ENCODE measurements around the gene ESRP2. TPM values are rescaled to one million over a fixed set of nuclear protein-coding genes. Genes with fewer than 3 reads are reported as not detected.

Gene ESRP2
- total and polyA plus RNA-seq, 9 of the 15 experiments (the other 6 are each of a cell fraction or from before 2014, with no cell fraction given), result 0.05 to 0.15 (median 0.07) TPM; not detected in 6

DNA sequence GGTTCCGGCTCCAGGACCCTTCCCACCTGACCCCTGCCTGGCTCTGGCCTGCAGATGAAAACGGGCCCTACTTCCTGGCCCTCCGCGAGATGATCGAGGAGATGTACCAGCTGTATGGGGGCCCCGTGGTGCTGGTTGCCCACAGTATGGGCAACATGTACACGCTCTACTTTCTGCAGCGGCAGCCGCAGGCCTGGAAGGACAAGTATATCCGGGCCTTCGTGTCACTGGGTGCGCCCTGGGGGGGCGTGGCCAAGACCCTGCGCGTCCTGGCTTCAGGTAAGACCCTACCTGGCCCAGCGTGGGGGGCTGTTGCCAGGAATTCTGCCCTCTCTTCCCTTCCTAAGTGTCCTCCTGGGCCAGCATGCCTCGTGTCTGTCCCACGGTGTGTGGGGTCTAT, 19.8 kb upstream of the ESRP2 start:
- intact Hi-C loops (cut with micrococcal nuclease), result no loop called here
- TF ChIP-seq LCOR (CRISPR knock-in tag; IDR thresholded peaks at IDR 0.05), result no peak
- no peak for TF ChIP-seq ZNF583 (CRISPR knock-in tag; IDR thresholded peaks at IDR 0.05)
- no peak for TF ChIP-seq MCM2 (IDR thresholded peaks at IDR 0.05; ENCODE audit: low read depth)
- TF ChIP-seq SMARCB1 (IDR thresholded peaks at IDR 0.05; ENCODE audit: insufficient read length, low read depth), result no peak
- TF ChIP-seq KLF6 (CRISPR knock-in tag; IDR thresholded peaks at IDR 0.05; ENCODE audit: borderline replicate concordance), result no peak
- no peaks in the 10 kb centered on the region for H3K79me2 ChIP-seq (ENCODE audit: control insufficient read depth, insufficient read depth, low read length)
- ChIA-PET CTCF (ENCODE audit: low intra/inter-chr PET ratio) (no interaction called here), POLR2A (interaction anchor here (1.8 kb wide), 1 partner anchor 8 kb away, joined by 12 read pairs; the partner anchor contains the start of gene SLC7A6)
- H3K36me3 ChIP-seq (ENCODE audit: control insufficient read depth, insufficient read depth, low read length), result peaks cover 20% of the 10 kb centered on the region; the same call in 2 of the 3 replicates
- peaks cover 4% of the 10 kb centered on the region for H3K9me1 ChIP-seq (ENCODE audit: control insufficient read depth, insufficient read depth, low read length)
- H2AFZ ChIP-seq (ENCODE audit: low read depth, low read length), result no peak overlapping the region
- 0 out of 4 replicates have a peak overlapping the region, but pooled peaks of 1 of the 2 experiments have one; percentile 38 for H3K9ac ChIP-seq (ENCODE audit: insufficient read depth in 1 of 2, low read depth in 2 of 2, low read length in 2 of 2)
- no peak overlapping the region for H3K27ac ChIP-seq (ENCODE audit: extremely low read depth, low read depth, low read length)
- peaks cover 0 to 3% of the 10 kb centered on the region in 2 experiments; a peak in 1 of 5 replicates for H3K4me1 ChIP-seq (replicated peaks in 1 of 2; ENCODE audit: control insufficient read depth in 2 of 2, insufficient read depth in 2 of 2, low read length in 2 of 2)
- ATAC-seq (no peak), DNase-seq (ENCODE audit: extremely low read depth in 1 of 4, low spot score in 3 of 4) (no peak), FAIRE-seq (no peak)
- no TSS peak for BruUV-seq (replicated peaks)
- WGBS (ENCODE audit: insufficient coverage, low coverage, missing lambda C conversion rate), result 90% methylated on average over 15 of the region's 18 CpGs
- H3K27me3 ChIP-seq (ENCODE audit: control insufficient read depth in 2 of 2, insufficient read depth in 2 of 2, low read length in 2 of 2), result no peaks in the 10 kb centered on the region
- in situ Hi-C loops (cut with MboI), result no loop called here
- H3K4me2 ChIP-seq (ENCODE audit: insufficient read depth, low read length), result no peak overlapping the region
- H3K4me3 ChIP-seq, result no peak overlapping the region
- no peaks in the 10 kb centered on the region for H3K9me3 ChIP-seq (replicated peaks; ENCODE audit: control insufficient read depth, insufficient read depth, low read depth, low read length)
- 0 out of 2 replicates have a peak, but pooled peaks cover 3% of the 10 kb centered on the region for H4K20me1 ChIP-seq (replicated peaks; ENCODE audit: control insufficient read depth, insufficient read depth, low read length)

DNA sequence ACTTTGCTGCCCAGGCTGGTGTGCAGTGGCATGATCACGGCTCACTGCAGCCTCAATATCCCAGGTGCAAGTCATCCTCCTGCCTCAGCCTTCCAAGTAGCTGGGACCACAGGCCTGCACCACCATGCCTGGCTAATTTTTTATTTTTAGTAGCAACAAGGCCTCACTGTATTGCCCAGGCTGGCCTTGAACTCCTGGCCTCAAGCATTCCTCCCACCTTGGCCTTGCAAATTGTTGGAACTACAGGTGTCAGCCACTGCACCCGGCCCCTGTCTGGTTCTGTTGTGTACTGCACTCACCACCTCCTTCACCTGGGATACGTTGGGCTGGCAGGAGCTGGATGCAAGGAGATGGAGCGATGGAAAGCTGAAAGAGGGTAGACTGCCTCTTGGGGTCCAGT, 17.8 kb upstream of the ESRP2 start:
- ChIA-PET CTCF (ENCODE audit: low intra/inter-chr PET ratio) (no interaction called here), POLR2A (no interaction called here)
- Histone ChIP-seq H3K27me3 (ENCODE audit: control insufficient read depth in 2 of 2, insufficient read depth in 2 of 2, low read length in 2 of 2) (no peaks in the 10 kb centered on the region), H3K9me3 (replicated peaks; ENCODE audit: control insufficient read depth, insufficient read depth, low read depth, low read length) (no peaks in the 10 kb centered on the region), H3K36me3 (ENCODE audit: control insufficient read depth, insufficient read depth, low read length) (peaks cover 10% of the 10 kb centered on the region; the same call in 1 of the 3 replicates), H3K9ac (ENCODE audit: insufficient read depth in 1 of 2, low read depth in 2 of 2, low read length in 2 of 2) (no peak overlapping the region), H3K4me1 (replicated peaks in 1 of 2; ENCODE audit: control insufficient read depth in 2 of 2, insufficient read depth in 2 of 2, low read length in 2 of 2) (peaks cover 0 to 3% of the 10 kb centered on the region in 2 experiments; a peak in 1 of 5 replicates), H3K9me1 (ENCODE audit: control insufficient read depth, insufficient read depth, low read length) (peaks cover 4% of the 10 kb centered on the region), H4K20me1 (replicated peaks; ENCODE audit: control insufficient read depth, insufficient read depth, low read length) (no peaks in the 10 kb centered on the region), H3K4me3 (no peak overlapping the region), H3K4me2 (ENCODE audit: insufficient read depth, low read length) (no peak overlapping the region), H2AFZ (ENCODE audit: low read depth, low read length) (no peak overlapping the region), H3K79me2 (ENCODE audit: control insufficient read depth, insufficient read depth, low read length) (no peaks in the 10 kb centered on the region), H3K27ac (ENCODE audit: extremely low read depth, low read depth, low read length) (no peak overlapping the region)
- no peak for ATAC-seq
- in situ Hi-C loops (cut with MboI) (no loop called here), intact Hi-C loops (cut with micrococcal nuclease) (no loop called here)
- no peak for FAIRE-seq
- no peak for DNase-seq (ENCODE audit: extremely low read depth in 1 of 4, low spot score in 3 of 4)
- BruUV-seq (replicated peaks), result no TSS peak
- TF ChIP-seq RBM17 (IDR thresholded peaks at IDR 0.05; ENCODE audit: borderline replicate concordance, low read depth, low read length) (no peak), COPS2 (conservative IDR thresholded peaks at IDR 0.05) (no peak), NCOA1 (IDR thresholded peaks at IDR 0.05; ENCODE audit: low read depth) (no peak)
- TF ChIP-seq, protein P1, sequence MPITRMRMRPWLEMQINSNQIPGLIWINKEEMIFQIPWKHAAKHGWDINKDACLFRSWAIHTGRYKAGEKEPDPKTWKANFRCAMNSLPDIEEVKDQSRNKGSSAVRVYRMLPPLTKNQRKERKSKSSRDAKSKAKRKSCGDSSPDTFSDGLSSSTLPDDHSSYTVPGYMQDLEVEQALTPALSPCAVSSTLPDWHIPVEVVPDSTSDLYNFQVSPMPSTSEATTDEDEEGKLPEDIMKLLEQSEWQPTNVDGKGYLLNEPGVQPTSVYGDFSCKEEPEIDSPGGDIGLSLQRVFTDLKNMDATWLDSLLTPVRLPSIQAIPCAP (CRISPR knock-in tag; IDR thresholded peaks at IDR 0.05; ENCODE audit: borderline replicate concordance), result no peak
- 86% methylated on average over 4 of the region's 4 CpGs for WGBS (ENCODE audit: insufficient coverage, low coverage, missing lambda C conversion rate)

All from K562 (cell line).